ENCODE data around the gene UMAD1. TPM values are rescaled to one million over a fixed set of nuclear protein-coding genes. Genes with fewer than 3 reads are reported as not detected.

The UMAD1 gene
- total and polyA plus RNA-seq, 8 donors, result 12.7 to 20.2 (median 15.0) TPM

DNA sequence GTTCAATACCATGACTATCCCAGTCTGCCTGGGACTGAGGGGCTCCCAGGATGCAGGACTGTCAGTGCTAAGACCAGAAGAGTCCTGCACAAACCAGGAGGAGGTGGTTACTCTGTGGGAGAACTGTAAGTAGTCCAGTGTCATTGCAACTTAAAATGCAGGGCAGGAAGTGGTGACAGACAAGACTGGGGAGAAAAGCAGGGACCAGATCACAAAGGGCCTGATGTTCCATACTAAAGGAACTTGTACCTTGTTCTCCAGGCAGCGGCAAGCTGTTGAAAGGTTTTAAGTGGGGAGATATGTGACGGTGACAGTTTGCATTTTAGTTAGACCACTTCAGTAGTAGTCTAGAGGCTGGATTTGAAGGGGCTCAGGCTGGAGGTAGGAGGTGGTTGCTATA is 262.3 kb downstream of the UMAD1 start:
- H3K4me3 ChIP-seq, result no peak overlapping the region
- H3K27me3 ChIP-seq, result no peaks in the 10 kb centered on the region
- ATAC-seq, result no peak
- H3K9me3 ChIP-seq, result no peaks in the 10 kb centered on the region
- intact Hi-C loops (cut with DNase I), result no loop called here
- no peak for TF ChIP-seq CTCF (IDR thresholded peaks at IDR 0.05)
- no peak overlapping the region for H3K27ac ChIP-seq
- H3K4me1 ChIP-seq, result no peaks in the 10 kb centered on the region
- H3K36me3 ChIP-seq, result no peaks in the 10 kb centered on the region
- no peak for DNase-seq

DNA sequence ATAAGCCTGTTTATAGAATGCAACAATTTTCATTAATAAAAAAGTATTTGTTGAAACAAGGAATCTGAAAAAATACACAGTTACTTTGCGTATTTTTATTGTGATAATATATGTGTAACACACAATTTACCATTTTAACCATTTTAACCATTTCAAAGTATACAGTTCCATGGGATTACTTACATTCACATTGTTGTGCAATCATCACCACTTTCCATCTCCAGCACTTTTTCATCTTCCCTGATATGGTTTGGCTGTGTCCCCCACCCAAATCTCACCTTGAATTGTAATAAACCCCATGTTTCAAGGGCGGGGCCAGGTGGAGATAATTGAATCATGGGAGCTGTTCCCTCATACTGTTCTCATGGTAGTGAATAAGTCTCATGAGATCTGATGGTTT is 266.8 kb downstream of the UMAD1 start:
- intact Hi-C loops (cut with DNase I), result no loop called here
- no peaks in the 10 kb centered on the region for H3K36me3 ChIP-seq

DNA sequence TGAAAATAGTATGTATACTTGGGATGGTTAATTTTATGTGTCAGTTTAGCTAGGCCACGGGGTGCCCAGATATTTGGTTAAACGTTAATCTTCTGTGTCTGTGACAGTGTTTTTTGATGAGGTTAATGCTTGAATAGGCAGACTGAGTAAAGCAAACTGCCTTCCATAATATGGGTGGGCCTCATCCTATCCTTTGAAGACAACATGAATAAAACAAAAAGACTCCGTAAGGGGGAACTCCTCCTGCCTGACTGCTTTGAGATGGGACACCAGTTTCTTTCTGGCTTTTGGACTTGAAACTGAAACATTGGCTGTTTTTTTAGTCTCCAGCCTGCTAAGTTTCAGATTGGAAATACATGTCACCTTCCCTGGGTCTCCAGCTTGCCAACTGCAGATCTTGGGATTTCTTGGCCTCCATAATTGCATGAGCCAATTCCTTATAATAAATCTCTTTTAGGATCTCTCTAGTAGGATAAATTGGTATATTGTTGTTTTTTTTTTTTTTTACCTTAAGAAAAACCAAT is 268.1 kb downstream of the UMAD1 start:
- Histone ChIP-seq H3K9me3 (no peaks in the 10 kb centered on the region), H3K4me1 (no peaks in the 10 kb centered on the region), H3K27ac (no peak overlapping the region), H3K36me3 (no peaks in the 10 kb centered on the region), H3K27me3 (no peaks in the 10 kb centered on the region), H3K4me3 (no peak overlapping the region)
- TF ChIP-seq CTCF (IDR thresholded peaks at IDR 0.05), result no peak
- no peak for DNase-seq
- intact Hi-C loops (cut with DNase I), result no loop called here
- no peak for ATAC-seq

More for the DNA sequence above, 266.8 kb downstream of the UMAD1 start:
- DNase-seq, result no peak
- no peaks in the 10 kb centered on the region for H3K9me3 ChIP-seq
- H3K4me3 ChIP-seq, result no peak overlapping the region
- H3K27ac ChIP-seq, result no peak overlapping the region
- no peaks in the 10 kb centered on the region for H3K27me3 ChIP-seq
- ATAC-seq, result no peak
- TF ChIP-seq CTCF (IDR thresholded peaks at IDR 0.05), result no peak
- H3K4me1 ChIP-seq, result no peaks in the 10 kb centered on the region

DNA sequence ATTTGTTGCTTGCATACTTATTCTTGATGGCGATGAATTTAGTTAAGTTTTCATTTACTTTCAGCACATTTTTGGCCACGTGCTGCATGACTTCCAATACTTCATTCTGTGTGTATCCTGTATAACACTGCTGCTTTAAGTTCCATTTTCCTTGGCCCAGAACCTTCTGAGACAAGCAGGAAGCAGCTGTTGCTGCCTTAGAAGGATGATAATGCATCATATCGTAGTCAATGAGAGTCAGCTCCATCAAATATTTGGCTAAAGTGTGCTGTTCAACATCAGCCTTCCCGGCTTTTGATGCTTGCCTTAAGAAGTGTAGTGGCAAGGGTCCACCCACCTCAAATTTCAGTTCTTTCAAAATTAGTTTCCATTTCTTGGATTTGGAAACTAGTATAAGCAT is 268.8 kb downstream of the UMAD1 start:
- Histone ChIP-seq H3K36me3 (no peaks in the 10 kb centered on the region), H3K27me3 (no peaks in the 10 kb centered on the region), H3K27ac (no peak overlapping the region), H3K4me1 (no peaks in the 10 kb centered on the region), H3K9me3 (no peaks in the 10 kb centered on the region), H3K4me3 (no peak overlapping the region)
- DNase-seq (peak in 2 of 4 donors; percentile 66 to 76), ATAC-seq (peak; percentile 26)
- intact Hi-C loops (cut with DNase I), result no loop called here
- TF ChIP-seq CTCF (IDR thresholded peaks at IDR 0.05), result no peak

DNA sequence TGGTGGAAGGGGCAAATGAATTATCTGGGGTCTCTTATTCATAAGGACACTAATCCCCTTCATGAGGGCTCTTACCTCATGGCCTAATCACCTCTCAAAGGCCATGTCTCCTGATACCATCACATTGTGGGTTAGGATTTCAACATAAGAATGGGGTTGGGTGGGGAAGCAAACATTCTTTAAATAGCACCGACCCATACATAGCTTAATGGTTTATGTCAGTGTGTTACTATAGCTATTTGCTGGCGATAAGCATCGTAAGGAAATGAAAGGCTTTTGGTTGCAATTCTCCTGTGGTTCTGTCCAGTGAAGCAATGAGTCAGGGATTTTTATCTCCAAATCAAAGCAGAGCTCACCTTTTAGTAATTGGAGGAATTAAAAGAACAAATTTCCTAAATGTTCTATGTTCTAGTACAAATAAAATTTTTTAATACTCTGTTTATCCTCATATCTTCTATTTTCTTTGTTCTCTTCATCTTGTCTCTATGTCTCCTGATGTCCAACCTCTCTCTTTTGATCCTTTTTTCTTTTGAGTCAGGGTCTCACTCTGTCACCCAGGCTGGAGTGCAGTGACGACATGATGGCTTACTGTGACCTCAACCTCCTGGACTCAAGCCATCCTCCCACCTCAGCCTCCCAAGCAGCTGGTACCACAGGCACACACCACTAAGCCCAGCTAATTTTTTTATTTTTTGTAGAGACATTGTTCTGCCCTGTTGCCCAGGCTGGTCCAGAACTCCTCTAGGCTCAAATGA is 271.0 kb downstream of the UMAD1 start:
- Histone ChIP-seq H3K36me3 (no peaks in the 10 kb centered on the region), H3K27me3 (no peaks in the 10 kb centered on the region), H3K9me3 (no peaks in the 10 kb centered on the region), H3K4me3 (no peak overlapping the region), H3K4me1 (no peaks in the 10 kb centered on the region), H3K27ac (peak overlapping the region in 1 of 2 donors; percentile 10)
- intact Hi-C loops (cut with DNase I), result no loop called here
- DNase-seq (no peak), ATAC-seq (peak; percentile 64)
- no peak for TF ChIP-seq CTCF (IDR thresholded peaks at IDR 0.05)
